ENCODE measurements around the gene BCO2.
"Not testable (repeated sequence)": the region's sequence is repeated elsewhere in the genome, so short reads cannot be mapped to it uniquely, and the experiment has no call there.

The BCO2 gene

GRCh38 chr11:112174789-112175598 lies at the start of gene BCO2:
TSS of gene BCO2 (plus strand) at chr11:112175512. CDS start at chr11:112175602, 90 bp downstream.
- DNase-seq, result no peak

GRCh38 chr11:112127056-112127455 lies 48.3 kb upstream of the BCO2 start:
- DNase-seq, result no peak

GRCh38 chr11:112128483-112129121 lies 46.7 kb upstream of the BCO2 start:
- peak; percentile 31 for DNase-seq

GRCh38 chr11:112129656-112130055 lies 45.7 kb upstream of the BCO2 start:
- DNase-seq, result no peak

GRCh38 chr11:112132737-112133136 lies 42.6 kb upstream of the BCO2 start:
- DNase-seq, result no peak

- DNase-seq, result no peak
These were observed 40.8 kb upstream of the BCO2 start for GRCh38 chr11:112134473-112134872.

GRCh38 chr11:112143597-112143996 lies 31.7 kb upstream of the BCO2 start:
- DNase-seq, result no peak

- no peak for DNase-seq
These were observed 24.8 kb upstream of the BCO2 start for GRCh38 chr11:112150517-112150916.

- no peak for DNase-seq
These were observed 19.0 kb upstream of the BCO2 start for GRCh38 chr11:112156153-112156955.

GRCh38 chr11:112156956-112157766 lies 18.2 kb upstream of the BCO2 start:
- no peak for DNase-seq

GRCh38 chr11:112159098-112160065 lies 15.9 kb upstream of the BCO2 start:
- no peak for DNase-seq

GRCh38 chr11:112160091-112160848 lies 15.0 kb upstream of the BCO2 start:
- DNase-seq, result no peak

GRCh38 chr11:112161012-112161411 lies 14.3 kb upstream of the BCO2 start:
- DNase-seq, result no peak

GRCh38 chr11:112162200-112162599 lies 13.1 kb upstream of the BCO2 start:
- DNase-seq, result not testable (repeated sequence)

GRCh38 chr11:112162761-112163546 lies 12.4 kb upstream of the BCO2 start:
- DNase-seq, result no peak

GRCh38 chr11:112163875-112164685 lies 11.2 kb upstream of the BCO2 start, which contains the start of gene IL18:
TSS of gene IL18 (minus strand) at chr11:112164094. CDS start at chr11:112155053, 9,041 bp downstream.
- DNase-seq, result no peak

GRCh38 chr11:112165049-112165448 lies 10.3 kb upstream of the BCO2 start:
- DNase-seq, result no peak

- DNase-seq, result no peak
These were observed 8.8 kb upstream of the BCO2 start for GRCh38 chr11:112166562-112166961.

GRCh38 chr11:112167145-112167544 lies 8.2 kb upstream of the BCO2 start, which contains the start of gene TEX12:
TSS of gene TEX12 (plus strand) at chr11:112167372. CDS start at chr11:112169269, 1,897 bp downstream.
- DNase-seq, result no peak
